HL-60 (cell line): ENCODE results near the gene NOXA1.

Experiments used
- DNase-seq, 2 experiments: peaks; one replicate each; pipeline ENCODE4 v3.0.0-alpha.2; 2010 to 2020; ENCODE audit warnings: low read depth in 1 of 2, low spot score in 1 of 2
- H3K27ac ChIP-seq: fragments of 250-450 bp; sonication (Bioruptor Pico); replicated peaks from 2 replicates; pipeline ENCODE4 v1.5.1; 2020; ENCODE audit warnings: mild to moderate bottlenecking, moderate library complexity
- H3K27me3 ChIP-seq: fragments of 250-450 bp; sonication (Bioruptor Pico); 2 replicates; pipeline ENCODE4 v1.5.1; 2021; ENCODE audit warnings: mild to moderate bottlenecking, moderate library complexity; ENCODE audit not compliant: insufficient read depth, poor library complexity, severe bottlenecking
- H3K4me3 ChIP-seq: replicated peaks from 2 replicates; pipeline ENCODE4 v1.5.1; 2011; ENCODE audit warnings: mild to moderate bottlenecking, control low read depth, low read length; ENCODE audit not compliant: insufficient read depth
- CTCF ChIP-seq: IDR thresholded peaks from one replicate; pipeline ENCODE4 v1.5.1; 2011; ENCODE audit warnings: low read length, control low read depth, inconsistent platforms; ENCODE audit not compliant: insufficient read depth
- GABPA ChIP-seq: IDR thresholded peaks from 2 replicates; pipeline ENCODE4 v1.6.1; 2012; ENCODE audit warnings: low read depth
- POLR2AphosphoS5 ChIP-seq: IDR thresholded peaks from 2 replicates; pipeline ENCODE4 v1.6.1; 2012; ENCODE audit warnings: low read depth
- REST ChIP-seq: IDR thresholded peaks from 2 replicates; pipeline ENCODE4 v1.6.1; 2012; ENCODE audit warnings: low read depth; ENCODE audit not compliant: insufficient replicate concordance
- SPI1 ChIP-seq: IDR thresholded peaks from 2 replicates; pipeline ENCODE4 v1.6.1; 2012; ENCODE audit warnings: low read depth, mild to moderate bottlenecking, borderline replicate concordance

Gene NOXA1

GRCh38 chr9:137462396-137462985 lies 39.3 kb downstream of the NOXA1 start:
- no peak overlapping the region for H3K4me3 ChIP-seq
- no peak for TF ChIP-seq REST
- TF ChIP-seq POLR2AphosphoS5: no peak
- no peak for TF ChIP-seq CTCF
- TF ChIP-seq GABPA: no peak
- TF ChIP-seq SPI1: no peak

GRCh38 chr9:137462986-137463930 lies 40.1 kb downstream of the NOXA1 start:
- Histone ChIP-seq H3K27ac (no peak overlapping the region), H3K4me3 (no peak overlapping the region), H3K27me3 (no peaks in the 10 kb centered on the region)
- no peak for DNase-seq
- TF ChIP-seq POLR2AphosphoS5 (no peak), SPI1 (no peak), GABPA (no peak), CTCF (no peak), REST (no peak)

More at GRCh38 chr9:137462396-137462985, 39.3 kb downstream of the NOXA1 start:
- no peaks in the 10 kb centered on the region for H3K27me3 ChIP-seq
- no peak for DNase-seq
- no peak overlapping the region for H3K27ac ChIP-seq

GRCh38 chr9:137463931-137464290 lies 40.7 kb downstream of the NOXA1 start:
- TF ChIP-seq REST: no peak
- TF ChIP-seq CTCF: no peak
- TF ChIP-seq POLR2AphosphoS5: no peak
- no peak for TF ChIP-seq SPI1
- no peak for TF ChIP-seq GABPA
- no peak overlapping the region for H3K27ac ChIP-seq

More at GRCh38 chr9:137463931-137464290, 40.7 kb downstream of the NOXA1 start:
- Histone ChIP-seq H3K4me3 (no peak overlapping the region), H3K27me3 (no peaks in the 10 kb centered on the region)
- DNase-seq: no peak
